PC-3 (cell line): ENCODE results near the gene UBE2QL1. TPM values are rescaled to one million over a fixed set of nuclear protein-coding genes. Genes with fewer than 3 reads are reported as not detected.

Source experiments
- ATAC-seq: fragments of 200-7000 bp; cut with Tn5 transposase; 2 replicates; pipeline ENCODE4 v1.9.1; 2020; ENCODE audit warnings: mild to moderate bottlenecking, moderate library complexity
- BruUV-seq: library from RNA; stranded (reverse); fragments of 400-500 nt; replicated peaks from 2 replicates; lab custom pipeline; 2021; lab: Mats Ljungman, UMichigan
- CTCF ChIA-PET: fragments of 300-600 bp; sonication (Branson Sonifier 250); formaldehyde crosslinking; loops from one replicate; lab custom pipeline; 2022; ENCODE audit warnings: antibody characterized with exemption; lab: Charles Lee
- POLR2A ChIA-PET: fragments of 300-600 bp; sonication (Branson Sonifier 250); formaldehyde crosslinking; loops from one replicate; lab custom pipeline; 2022; ENCODE audit warnings: antibody characterized with exemption; ENCODE audit not compliant: unreplicated experiment; lab: Charles Lee
- DNase-seq: peaks from one replicate; pipeline ENCODE4 v3.0.0-alpha.2; 2015
- H2AFZ ChIP-seq: fragments of 300-600 bp; sonication (generic); 2 replicates; pipeline ENCODE4 v1.6.0; 2016; ENCODE audit warnings: antibody characterized with exemption, low read length
- H3F3A ChIP-seq: fragments of 300-600 bp; sonication (generic); one replicate; pipeline ENCODE4 v1.6.0; 2017; ENCODE audit warnings: antibody characterized with exemption, low read length, control low read depth, mild to moderate bottlenecking; ENCODE audit not compliant: unreplicated experiment
- H3K27ac ChIP-seq: fragments of 300-600 bp; sonication (generic); 2 replicates; pipeline ENCODE4 v1.5.1; 2016; ENCODE audit warnings: mild to moderate bottlenecking, low read length
- H3K27me3 ChIP-seq: fragments of 300-600 bp; sonication (generic); 2 replicates; pipeline ENCODE4 v1.6.1; 2016; ENCODE audit warnings: low read length, mixed read lengths
- H3K36me3 ChIP-seq: fragments of 300-600 bp; sonication (generic); 2 replicates; pipeline ENCODE4 v1.6.1; 2016; ENCODE audit warnings: low read depth, mixed run types, low read length, mixed read lengths
- H3K4me1 ChIP-seq: fragments of 300-600 bp; sonication (generic); 2 replicates; pipeline ENCODE4 v1.5.1; 2016; ENCODE audit warnings: low read length; ENCODE audit not compliant: insufficient read depth
- H3K4me2 ChIP-seq: fragments of 300-600 bp; sonication (generic); 2 replicates; pipeline ENCODE4 v1.6.0; 2016; ENCODE audit warnings: low read length
- H3K4me3 ChIP-seq: fragments of 300-600 bp; sonication (generic); 2 replicates; pipeline ENCODE4 v1.5.1; 2016; ENCODE audit warnings: mild to moderate bottlenecking, low read length, mixed read lengths
- H3K79me2 ChIP-seq: fragments of 300-600 bp; sonication (generic); 2 replicates; pipeline ENCODE4 v1.6.1; 2017; ENCODE audit warnings: low read length, mixed read lengths
- H3K9ac ChIP-seq: fragments of 300-600 bp; sonication (generic); 2 replicates; pipeline ENCODE4 v1.6.0; 2016; ENCODE audit warnings: mild to moderate bottlenecking, low read length
- H3K9me2 ChIP-seq: fragments of 300-600 bp; sonication (generic); replicated peaks from 2 replicates; pipeline ENCODE4 v1.6.1; 2016; ENCODE audit warnings: mixed run types, low read length, mixed read lengths
- H3K9me3 ChIP-seq: fragments of 300-600 bp; sonication (generic); 2 replicates; pipeline ENCODE4 v1.6.1; 2016; ENCODE audit warnings: low read length, mixed read lengths
- H4K20me1 ChIP-seq: fragments of 300-600 bp; sonication (generic); 2 replicates; pipeline ENCODE4 v1.6.1; 2016; ENCODE audit warnings: low read length, mixed read lengths
- EZH2 ChIP-seq: fragments of 300-600 bp; sonication (generic); IDR thresholded peaks from one replicate; pipeline ENCODE4 v1.6.1; 2017; ENCODE audit warnings: antibody characterized with exemption, mild to moderate bottlenecking, low read length; ENCODE audit not compliant: unreplicated experiment
- EZH2phosphoT487 ChIP-seq: fragments of 300-600 bp; sonication (generic); IDR thresholded peaks from 2 replicates; pipeline ENCODE4 v1.6.1; 2018; ENCODE audit warnings: mild to moderate bottlenecking, antibody characterized with exemption, low read length, borderline replicate concordance
- intact Hi-C: fragments of 100-400 bp; cut with micrococcal nuclease; formaldehyde crosslinking; loops from 2 replicates; pipeline ENCODE4 v1.9.0; 2023
- total RNA-seq: library from RNA; depleted of rRNA; stranded (reverse); fragments of >200 nt; gene quantifications from 2 replicates; pipeline ENCODE4 v1.2.3, GENCODE V29; 2014
- TF ChIP-seq, protein P1 (sequence below): fragments of 300-600 bp; sonication (generic); conservative IDR thresholded peaks from 2 replicates; pipeline ENCODE4 v1.5.1; 2017; ENCODE audit warnings: antibody characterized with exemption, low read depth, mild to moderate bottlenecking, low read length

The UBE2QL1 gene
- total RNA-seq, 1 experiment from 2014 or later, result 8.8 TPM

GRCh38 chr5:6472792-6473191 is 24.1 kb downstream of the UBE2QL1 start:
- no TSS peak for BruUV-seq
- ChIA-PET POLR2A (no interaction called here), CTCF (no interaction called here)

GRCh38 chr5:6473284-6473683 is 24.6 kb downstream of the UBE2QL1 start:
- H3K4me2 ChIP-seq, result peak overlapping the region; percentile 14
- H4K20me1 ChIP-seq, result no peaks in the 10 kb centered on the region
- POLR2A ChIA-PET, result no interaction called here
- H2AFZ ChIP-seq, result no peak overlapping the region; the same call in 1 of the 2 replicates
- ATAC-seq, result no peak
- no peaks in the 10 kb centered on the region for H3K79me2 ChIP-seq
- no peaks in the 10 kb centered on the region for H3F3A ChIP-seq
- H3K36me3 ChIP-seq, result no peaks in the 10 kb centered on the region
- no TSS peak for BruUV-seq
- CTCF ChIA-PET, result no interaction called here
- H3K4me1 ChIP-seq, result peaks cover 23% of the 10 kb centered on the region
- H3K9me3 ChIP-seq, result no peaks in the 10 kb centered on the region
- TF ChIP-seq, protein P1, sequence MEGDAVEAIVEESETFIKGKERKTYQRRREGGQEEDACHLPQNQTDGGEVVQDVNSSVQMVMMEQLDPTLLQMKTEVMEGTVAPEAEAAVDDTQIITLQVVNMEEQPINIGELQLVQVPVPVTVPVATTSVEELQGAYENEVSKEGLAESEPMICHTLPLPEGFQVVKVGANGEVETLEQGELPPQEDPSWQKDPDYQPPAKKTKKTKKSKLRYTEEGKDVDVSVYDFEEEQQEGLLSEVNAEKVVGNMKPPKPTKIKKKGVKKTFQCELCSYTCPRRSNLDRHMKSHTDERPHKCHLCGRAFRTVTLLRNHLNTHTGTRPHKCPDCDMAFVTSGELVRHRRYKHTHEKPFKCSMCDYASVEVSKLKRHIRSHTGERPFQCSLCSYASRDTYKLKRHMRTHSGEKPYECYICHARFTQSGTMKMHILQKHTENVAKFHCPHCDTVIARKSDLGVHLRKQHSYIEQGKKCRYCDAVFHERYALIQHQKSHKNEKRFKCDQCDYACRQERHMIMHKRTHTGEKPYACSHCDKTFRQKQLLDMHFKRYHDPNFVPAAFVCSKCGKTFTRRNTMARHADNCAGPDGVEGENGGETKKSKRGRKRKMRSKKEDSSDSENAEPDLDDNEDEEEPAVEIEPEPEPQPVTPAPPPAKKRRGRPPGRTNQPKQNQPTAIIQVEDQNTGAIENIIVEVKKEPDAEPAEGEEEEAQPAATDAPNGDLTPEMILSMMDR, result no peak
- TF ChIP-seq EZH2 (no peak), EZH2phosphoT487 (no peak)
- intact Hi-C loops, result no loop called here
- DNase-seq, result no peak
- H3K9me2 ChIP-seq, result no peaks in the 10 kb centered on the region
- no peaks in the 10 kb centered on the region for H3K27me3 ChIP-seq
- H3K4me3 ChIP-seq, result no peak overlapping the region
- H3K9ac ChIP-seq, result no peak overlapping the region
- 0 out of 2 replicates have a peak overlapping the region, but pooled peaks have one; percentile 0 for H3K27ac ChIP-seq

More at GRCh38 chr5:6472792-6473191, 24.1 kb downstream of the UBE2QL1 start:
- no peaks in the 10 kb centered on the region for H3K79me2 ChIP-seq
- no peaks in the 10 kb centered on the region for H3K9me2 ChIP-seq
- ATAC-seq (peak; percentile 50; the same call in 1 of the 2 replicates), DNase-seq (peak; percentile 94)
- no peaks in the 10 kb centered on the region for H4K20me1 ChIP-seq
- no peak overlapping the region for H3K4me3 ChIP-seq
- peak overlapping the region; percentile 16 for H2AFZ ChIP-seq
- peaks cover 23% of the 10 kb centered on the region for H3K4me1 ChIP-seq
- H3K9ac ChIP-seq, result no peak overlapping the region
- H3K4me2 ChIP-seq, result peak overlapping the region; percentile 14
- H3F3A ChIP-seq, result no peaks in the 10 kb centered on the region
- H3K27ac ChIP-seq, result peak overlapping the region; percentile 17
- intact Hi-C loops, result no loop called here
- TF ChIP-seq EZH2phosphoT487, result no peak
- no peak for TF ChIP-seq EZH2
- TF ChIP-seq, protein P1, result no peak
- no peaks in the 10 kb centered on the region for H3K27me3 ChIP-seq
- no peaks in the 10 kb centered on the region for H3K9me3 ChIP-seq
- no peaks in the 10 kb centered on the region for H3K36me3 ChIP-seq

GRCh38 chr5:6475626-6476312 is 27.1 kb downstream of the UBE2QL1 start:
- Histone ChIP-seq H4K20me1 (no peaks in the 10 kb centered on the region), H3K9me2 (no peaks in the 10 kb centered on the region), H3K79me2 (no peaks in the 10 kb centered on the region), H3K27ac (no peak overlapping the region), H3F3A (no peaks in the 10 kb centered on the region), H3K36me3 (no peaks in the 10 kb centered on the region), H3K4me3 (no peak overlapping the region), H3K4me2 (no peak overlapping the region), H3K9me3 (no peaks in the 10 kb centered on the region), H3K4me1 (peaks cover 23% of the 10 kb centered on the region), H3K9ac (no peak overlapping the region), H3K27me3 (no peaks in the 10 kb centered on the region), H2AFZ (no peak overlapping the region)
- intact Hi-C loops, result no loop called here
- ChIA-PET CTCF (no interaction called here), POLR2A (no interaction called here)
- DNase-seq, result peak; percentile 50
- no TSS peak for BruUV-seq
- TF ChIP-seq EZH2phosphoT487, result no peak
- TF ChIP-seq, protein P1, result no peak
- no peak for TF ChIP-seq EZH2
- ATAC-seq, result peak; percentile 35; the same call in 1 of the 2 replicates
